Fibroblast of mammary gland (primary cell): ENCODE measurements around the gene ATP5F1E.

Experiments used
- DNase-seq: peaks from one replicate; pipeline ENCODE4 v3.0.0-alpha.2; 2010; ENCODE audit warnings: low read depth
- H3K4me3 ChIP-seq: 2 replicates; pipeline ENCODE4 v1.5.1; 2011; ENCODE audit warnings: low read depth, mild to moderate bottlenecking, low read length, moderate library complexity; ENCODE audit not compliant: control insufficient read depth
- TF ChIP-seq, protein P1 (sequence below): conservative IDR thresholded peaks from 2 replicates; pipeline ENCODE4 v1.5.1; 2011; ENCODE audit warnings: low read depth, low read length, inconsistent platforms; ENCODE audit not compliant: control insufficient read depth, insufficient read depth

ATP5F1E gene

DNA sequence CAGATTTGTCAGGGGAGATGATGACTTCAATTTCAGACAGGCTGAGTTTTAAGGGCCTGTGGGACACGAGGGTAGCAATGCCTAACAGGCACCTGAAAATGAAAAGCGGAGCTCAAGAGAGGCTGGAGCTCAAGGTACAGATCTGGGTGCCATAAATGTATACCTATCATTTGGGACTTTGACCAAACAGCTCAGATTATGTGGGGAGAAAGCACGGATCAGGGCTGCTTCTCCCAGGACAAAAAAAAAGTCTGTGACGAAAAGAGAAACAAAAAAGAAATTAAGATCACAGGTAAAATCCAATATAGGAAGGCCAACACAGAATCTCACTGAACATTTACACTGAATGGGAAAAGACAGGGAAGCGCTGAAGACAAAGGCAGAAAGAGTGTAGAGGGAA is 8.5 kb upstream of the ATP5F1E start:
- no peak overlapping the region for H3K4me3 ChIP-seq
- TF ChIP-seq, protein P1, sequence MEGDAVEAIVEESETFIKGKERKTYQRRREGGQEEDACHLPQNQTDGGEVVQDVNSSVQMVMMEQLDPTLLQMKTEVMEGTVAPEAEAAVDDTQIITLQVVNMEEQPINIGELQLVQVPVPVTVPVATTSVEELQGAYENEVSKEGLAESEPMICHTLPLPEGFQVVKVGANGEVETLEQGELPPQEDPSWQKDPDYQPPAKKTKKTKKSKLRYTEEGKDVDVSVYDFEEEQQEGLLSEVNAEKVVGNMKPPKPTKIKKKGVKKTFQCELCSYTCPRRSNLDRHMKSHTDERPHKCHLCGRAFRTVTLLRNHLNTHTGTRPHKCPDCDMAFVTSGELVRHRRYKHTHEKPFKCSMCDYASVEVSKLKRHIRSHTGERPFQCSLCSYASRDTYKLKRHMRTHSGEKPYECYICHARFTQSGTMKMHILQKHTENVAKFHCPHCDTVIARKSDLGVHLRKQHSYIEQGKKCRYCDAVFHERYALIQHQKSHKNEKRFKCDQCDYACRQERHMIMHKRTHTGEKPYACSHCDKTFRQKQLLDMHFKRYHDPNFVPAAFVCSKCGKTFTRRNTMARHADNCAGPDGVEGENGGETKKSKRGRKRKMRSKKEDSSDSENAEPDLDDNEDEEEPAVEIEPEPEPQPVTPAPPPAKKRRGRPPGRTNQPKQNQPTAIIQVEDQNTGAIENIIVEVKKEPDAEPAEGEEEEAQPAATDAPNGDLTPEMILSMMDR = no peak
- DNase-seq = no peak

DNA sequence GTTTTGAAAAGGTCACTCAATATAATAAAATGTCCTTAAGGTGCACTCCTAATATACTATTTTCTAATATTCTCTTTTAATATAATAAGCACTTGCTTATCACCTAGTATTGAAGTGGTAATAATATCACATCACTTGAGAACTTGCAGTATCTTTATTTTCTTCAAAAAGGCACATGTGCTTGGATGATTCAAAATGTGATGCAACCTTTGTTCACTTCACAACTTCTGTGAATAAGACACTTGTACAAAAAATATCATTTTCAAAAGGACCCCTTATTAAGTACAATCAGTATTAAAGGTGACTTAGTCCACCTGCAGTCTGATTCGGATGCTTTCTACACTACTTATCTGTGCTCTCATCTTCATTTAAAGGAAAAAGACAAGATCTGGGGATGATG is 7.1 kb upstream of the ATP5F1E start:
- peak; percentile 55 for DNase-seq
- TF ChIP-seq, protein P1 = no peak
- H3K4me3 ChIP-seq = no peak overlapping the region

DNA sequence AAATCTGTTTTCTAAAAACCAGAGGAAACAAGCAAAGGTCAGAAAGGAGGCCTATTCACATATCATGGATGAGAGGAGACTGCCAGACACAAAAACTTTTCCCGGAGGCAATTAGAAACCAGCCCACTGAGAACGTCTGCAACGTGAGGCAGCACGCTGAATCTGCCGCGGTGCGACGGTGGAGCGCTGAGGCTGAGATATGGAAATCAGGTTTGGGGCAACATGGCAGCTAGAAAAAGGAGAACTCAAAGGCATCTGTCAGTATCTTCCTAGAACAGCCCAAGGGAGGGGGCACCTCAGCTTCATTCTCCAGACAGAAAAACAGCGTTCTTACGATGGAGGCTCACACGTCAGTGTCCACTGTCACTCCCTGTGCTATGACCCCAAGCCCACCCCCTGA is 5.3 kb upstream of the ATP5F1E start:
- TF ChIP-seq, protein P1 = no peak
- H3K4me3 ChIP-seq = no peak overlapping the region
- DNase-seq = no peak

DNA sequence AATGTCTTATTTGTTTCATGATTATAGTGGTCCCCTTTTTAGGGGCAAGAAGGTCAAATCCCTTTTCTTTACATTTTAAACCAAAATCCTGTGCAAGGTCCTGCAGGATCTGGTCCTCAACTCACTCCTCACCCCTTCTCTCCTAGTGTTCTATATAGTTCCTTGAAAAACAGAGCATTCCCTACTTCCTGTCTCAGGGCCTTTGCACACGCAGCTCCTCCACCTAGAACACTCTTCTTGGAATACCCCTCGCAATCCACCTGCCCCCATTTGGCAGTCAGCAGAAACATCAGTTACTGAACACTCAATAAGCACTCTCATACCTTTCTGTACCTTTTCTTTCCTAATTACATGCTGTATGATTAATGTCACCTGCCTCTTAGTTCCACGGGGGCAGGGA is 3.2 kb upstream of the ATP5F1E start:
- TF ChIP-seq, protein P1 = no peak
- no peak overlapping the region for H3K4me3 ChIP-seq
- DNase-seq = no peak

DNA sequence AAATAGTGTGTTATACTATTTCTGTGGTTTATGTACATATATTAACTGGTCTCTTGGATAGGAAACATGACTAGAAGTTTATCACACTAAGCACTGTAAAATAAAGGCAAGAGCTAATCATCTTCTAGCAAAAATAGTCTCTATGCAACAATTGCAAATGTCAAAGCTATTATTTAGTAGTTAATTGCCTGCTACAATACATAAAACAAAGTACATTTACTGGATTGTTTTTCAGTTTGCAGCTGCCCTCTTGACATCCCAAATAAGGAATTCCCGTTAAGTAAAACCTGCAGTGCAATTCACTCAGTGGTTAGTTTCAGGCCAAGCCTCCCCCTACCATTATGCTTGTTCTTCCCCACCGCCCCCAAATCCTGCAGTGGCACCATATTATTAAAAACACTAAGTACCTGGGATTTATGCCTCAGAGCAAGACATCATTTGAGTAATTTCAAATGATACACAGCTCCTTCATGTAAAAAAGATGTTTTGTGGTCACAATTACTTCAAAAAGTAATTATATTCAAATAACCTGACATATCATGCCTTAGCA is 1.6 kb upstream of the ATP5F1E start:
- TF ChIP-seq, protein P1 = no peak
- DNase-seq = no peak
- H3K4me3 ChIP-seq = no peak overlapping the region

DNA sequence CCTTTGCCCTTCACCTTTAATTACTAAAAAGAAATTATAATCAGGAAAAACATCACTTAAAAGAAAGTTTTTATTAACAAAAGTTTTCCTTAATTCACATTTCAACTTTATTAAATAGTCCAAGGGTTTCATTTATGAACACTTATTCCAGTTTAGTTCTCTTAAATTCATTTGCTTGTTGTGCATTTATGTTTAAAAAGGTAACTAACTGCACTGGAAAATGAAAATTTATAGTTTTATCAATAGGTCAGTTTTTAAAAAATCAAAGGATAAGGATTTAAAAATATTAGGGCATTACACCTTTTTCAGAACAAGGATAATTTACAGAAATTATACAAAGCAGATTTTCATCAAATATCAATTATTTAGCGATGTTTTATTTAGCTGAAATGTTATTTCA is 958 bp upstream of the ATP5F1E start:
- no peak overlapping the region for H3K4me3 ChIP-seq
- DNase-seq = no peak
- TF ChIP-seq, protein P1 = no peak

DNA sequence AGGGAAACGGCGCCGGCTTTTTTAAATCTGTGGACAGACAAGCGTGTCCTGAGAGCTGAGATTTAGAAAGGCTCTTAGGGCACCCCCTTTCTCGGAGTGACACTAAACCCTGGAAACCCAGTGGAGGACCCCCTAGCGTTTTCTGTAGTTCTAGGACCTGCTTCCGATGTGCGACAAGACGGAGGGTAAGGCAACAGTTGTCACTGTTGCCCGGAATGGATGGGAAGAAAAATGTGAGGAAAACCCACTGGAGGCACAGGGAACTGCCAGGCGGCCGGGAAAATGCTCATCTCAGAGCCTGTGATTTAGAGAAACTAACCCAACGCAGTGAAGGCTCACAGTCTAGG is 551 bp upstream of the ATP5F1E start:
- peak; percentile 37 for DNase-seq
- H3K4me3 ChIP-seq = peak overlapping the region; percentile 62
- TF ChIP-seq, protein P1 = peak; percentile 3
